CD4-positive, CD25-positive, alpha-beta regulatory T cell (primary cell): ENCODE measurements around the gene ACAP1. TPM values are rescaled to one million over a fixed set of nuclear protein-coding genes. Genes with fewer than 3 reads are reported as not detected.

Experiments
- ATAC-seq, 2 donors: fragments of 150-1000 bp; cut with Tn5 transposase; one replicate each; pipeline ENCODE4 v1.10.0; 2021; ENCODE audit warnings: low read depth in 2 of 2, moderate number of reproducible peaks in 2 of 2, moderate library complexity in 1 of 2
- DNase-seq, 3 donors: peaks; one replicate each; pipeline versions ENCODE4 v3.0.0 to v3.0.0-alpha.2; 2012 to 2022; ENCODE audit warnings: mixed read lengths in 1 of 3
- H3K27ac ChIP-seq: one replicate; pipeline ENCODE4 v1.7.0; 2013; ENCODE audit warnings: mild to moderate bottlenecking, low read length; ENCODE audit not compliant: insufficient read depth, poor library complexity, severe bottlenecking
- H3K27me3 ChIP-seq: one replicate; pipeline ENCODE4 v1.7.0; 2013; ENCODE audit warnings: low read length; ENCODE audit not compliant: control insufficient read depth, insufficient read depth
- H3K36me3 ChIP-seq: one replicate; pipeline ENCODE4 v1.7.0; 2013; ENCODE audit warnings: mild to moderate bottlenecking, low read length, moderate library complexity; ENCODE audit not compliant: control insufficient read depth, insufficient read depth
- H3K4me1 ChIP-seq: 2 replicates; pipeline ENCODE4 v1.7.0; 2013; ENCODE audit warnings: mild to moderate bottlenecking, low read length; ENCODE audit not compliant: insufficient read depth, control insufficient read depth, poor library complexity, severe bottlenecking
- H3K4me3 ChIP-seq: one replicate; pipeline ENCODE4 v1.7.0; 2013; ENCODE audit warnings: low read depth, mild to moderate bottlenecking, low read length, moderate library complexity
- H3K9me3 ChIP-seq, 2 experiments: 1 replicate in 1 of 2; 2 replicates in 1 of 2; pipeline ENCODE4 v1.7.0; 2013; ENCODE audit warnings: low read length in 2 of 2, mild to moderate bottlenecking in 1 of 2, moderate library complexity in 1 of 2; ENCODE audit not compliant: control insufficient read depth in 2 of 2
- H3K27ac Mint-ChIP-seq, 3 donors: one replicate each; pipeline ENCODE4 v1.8.0; 2020 to 2022; ENCODE audit warnings: mild to moderate bottlenecking in 3 of 3, mixed read lengths in 3 of 3, moderate library complexity in 2 of 3
- H3K27me3 Mint-ChIP-seq: one replicate; pipeline ENCODE4 v1.8.0; 2022; ENCODE audit warnings: mild to moderate bottlenecking, mixed read lengths
- H3K36me3 Mint-ChIP-seq: one replicate; pipeline ENCODE4 v1.8.0; 2020; ENCODE audit warnings: mixed read lengths
- H3K4me1 Mint-ChIP-seq, 4 donors: one replicate each; pipeline ENCODE4 v1.8.0; 2020 to 2022; ENCODE audit warnings: mixed read lengths in 4 of 4, mild to moderate bottlenecking in 1 of 4
- H3K4me3 Mint-ChIP-seq, 4 donors: one replicate each; pipeline ENCODE4 v1.8.0; 2020 to 2022; ENCODE audit warnings: mild to moderate bottlenecking in 4 of 4, mixed read lengths in 4 of 4, moderate library complexity in 3 of 4
- H3K9me3 Mint-ChIP-seq, 7 donors: one replicate each; pipeline ENCODE4 v1.8.0; 2020 to 2022; ENCODE audit warnings: mixed read lengths in 7 of 7, mild to moderate bottlenecking in 3 of 7, moderate library complexity in 2 of 7
- polyA plus RNA-seq, 4 donors: library from polyadenylated mRNA; unstranded; fragments of 300-500 nt; fragmentation: Illumina TruSeq; gene quantifications; one replicate each; pipeline ENCODE4 v1.2.3, GENCODE V29; 2021
- total RNA-seq: library from RNA; stranded (reverse); gene quantifications from one replicate; pipeline ENCODE4 v1.2.3, GENCODE V29; 2022

Gene ACAP1, protein sequence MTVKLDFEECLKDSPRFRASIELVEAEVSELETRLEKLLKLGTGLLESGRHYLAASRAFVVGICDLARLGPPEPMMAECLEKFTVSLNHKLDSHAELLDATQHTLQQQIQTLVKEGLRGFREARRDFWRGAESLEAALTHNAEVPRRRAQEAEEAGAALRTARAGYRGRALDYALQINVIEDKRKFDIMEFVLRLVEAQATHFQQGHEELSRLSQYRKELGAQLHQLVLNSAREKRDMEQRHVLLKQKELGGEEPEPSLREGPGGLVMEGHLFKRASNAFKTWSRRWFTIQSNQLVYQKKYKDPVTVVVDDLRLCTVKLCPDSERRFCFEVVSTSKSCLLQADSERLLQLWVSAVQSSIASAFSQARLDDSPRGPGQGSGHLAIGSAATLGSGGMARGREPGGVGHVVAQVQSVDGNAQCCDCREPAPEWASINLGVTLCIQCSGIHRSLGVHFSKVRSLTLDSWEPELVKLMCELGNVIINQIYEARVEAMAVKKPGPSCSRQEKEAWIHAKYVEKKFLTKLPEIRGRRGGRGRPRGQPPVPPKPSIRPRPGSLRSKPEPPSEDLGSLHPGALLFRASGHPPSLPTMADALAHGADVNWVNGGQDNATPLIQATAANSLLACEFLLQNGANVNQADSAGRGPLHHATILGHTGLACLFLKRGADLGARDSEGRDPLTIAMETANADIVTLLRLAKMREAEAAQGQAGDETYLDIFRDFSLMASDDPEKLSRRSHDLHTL
- 723 TPM for total RNA-seq
- polyA plus RNA-seq, result 100 to 1,000 TPM; 194 to 259 (median 213) TPM

DNA sequence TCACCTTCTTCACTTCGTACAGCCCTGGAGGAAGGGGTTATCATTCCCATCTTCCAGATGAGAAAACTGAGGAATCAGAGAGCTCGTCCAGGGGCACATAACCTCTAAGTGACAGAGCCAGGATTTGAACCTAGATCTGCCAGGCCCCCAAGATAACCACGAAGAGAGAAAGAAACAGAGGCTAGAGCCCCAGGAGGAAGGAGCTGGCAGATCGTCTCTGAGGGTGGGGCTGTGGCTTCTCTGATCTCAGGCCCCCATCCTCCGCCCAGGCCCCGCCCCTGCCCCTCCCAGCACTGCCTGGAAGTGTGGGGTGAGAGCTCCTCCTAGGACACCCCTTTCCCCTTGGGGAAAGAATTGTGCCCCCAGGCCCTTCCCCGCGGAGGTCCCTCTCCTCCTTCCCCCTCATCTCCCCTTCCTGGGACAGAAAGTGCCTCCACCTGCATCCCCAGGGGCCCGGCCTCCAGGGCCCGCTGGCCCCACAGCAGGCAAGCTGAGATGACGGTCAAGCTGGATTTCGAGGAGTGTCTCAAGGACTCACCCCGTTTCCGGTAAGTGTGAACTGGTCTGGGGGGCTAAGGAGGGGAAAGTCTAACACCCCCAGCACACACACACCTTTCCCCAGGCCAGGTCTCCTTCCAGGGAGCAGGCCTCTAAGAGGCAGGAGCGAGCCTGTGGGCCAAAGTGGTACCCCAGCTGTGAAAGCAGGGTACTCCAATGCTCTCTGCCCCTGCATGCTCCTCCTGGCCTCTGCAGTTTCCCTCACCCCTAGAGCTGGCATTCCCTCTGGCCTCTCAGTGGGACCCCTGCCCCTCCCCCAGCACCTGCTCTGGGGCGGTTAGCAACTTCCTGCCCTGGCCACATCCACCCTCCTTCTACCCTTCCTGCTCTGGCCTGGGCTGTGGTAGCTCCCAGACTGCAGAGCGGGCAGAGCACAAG, at the start of gene ACAP1:
Gene ACAP1 (plus strand): TSS at position 290 of the 936 bp plus-strand sequence. CDS start 206 bp downstream, at position 496.
- Mint-ChIP-seq H3K9me3 (no peaks in the 10 kb centered on the region), H3K4me1 (peaks cover 9 to 86% (median 35%) of the 10 kb centered on the region in 4 donors), H3K4me3 (peak within 1 kb of the TSS; percentile 94 to 99 (median 96)), H3K27me3 (no peaks in the 10 kb centered on the region), H3K36me3 (peaks cover 16% of the 10 kb centered on the region), H3K27ac (peak within 1 kb of the TSS; percentile 93 to 98 (median 96))
- peaks cover 69% of the 10 kb centered on the region for H3K4me1 ChIP-seq
- no peaks in the 10 kb centered on the region for H3K9me3 ChIP-seq
- peak within 1 kb of the TSS; percentile 78 for H3K27ac ChIP-seq
- no peaks in the 10 kb centered on the region for H3K27me3 ChIP-seq
- peak; percentile 94 for ATAC-seq
- peak; percentile 77 to 93 (median 79) for DNase-seq
- H3K4me3 ChIP-seq, result peak within 1 kb of the TSS; percentile 90
- peaks cover 19% of the 10 kb centered on the region for H3K36me3 ChIP-seq

GRCh38 chr17:7289256-7290032, 46.9 kb upstream of the ACAP1 start:
- ATAC-seq (no peak), DNase-seq (no peak)
- Histone ChIP-seq H3K27me3 (peaks cover 11% of the 10 kb centered on the region), H3K4me3 (no peak overlapping the region), H3K9me3 (no peaks in the 10 kb centered on the region), H3K27ac (no peak overlapping the region), H3K36me3 (no peaks in the 10 kb centered on the region), H3K4me1 (peaks cover 9% of the 10 kb centered on the region)
- H3K36me3 Mint-ChIP-seq, result peaks cover 3% of the 10 kb centered on the region
- peaks cover 0 to 1% (median 0%) of the 10 kb centered on the region in 7 donors for H3K9me3 Mint-ChIP-seq
- H3K27ac Mint-ChIP-seq, result no peak overlapping the region
- H3K4me3 Mint-ChIP-seq, result no peak overlapping the region
- H3K4me1 Mint-ChIP-seq, result peaks cover 0 to 9% (median 5%) of the 10 kb centered on the region in 4 donors
- peaks cover 46% of the 10 kb centered on the region for H3K27me3 Mint-ChIP-seq

GRCh38 chr17:7290166-7290565, 46.2 kb upstream of the ACAP1 start:
- no peak for ATAC-seq
- Mint-ChIP-seq H3K4me1 (peaks cover 1 to 13% (median 5%) of the 10 kb centered on the region in 4 donors), H3K27me3 (peaks cover 46% of the 10 kb centered on the region), H3K36me3 (peaks cover 3% of the 10 kb centered on the region), H3K27ac (no peak overlapping the region), H3K4me3 (no peak overlapping the region), H3K9me3 (peaks cover 0 to 1% (median 0%) of the 10 kb centered on the region in 7 donors)
- Histone ChIP-seq H3K27ac (no peak overlapping the region), H3K27me3 (peaks cover 11% of the 10 kb centered on the region), H3K9me3 (no peaks in the 10 kb centered on the region), H3K4me1 (peaks cover 16% of the 10 kb centered on the region), H3K4me3 (no peak overlapping the region), H3K36me3 (no peaks in the 10 kb centered on the region)
- no peak for DNase-seq

- Mint-ChIP-seq H3K36me3 (peaks cover 3% of the 10 kb centered on the region), H3K4me1 (peaks cover 4 to 18% (median 6%) of the 10 kb centered on the region in 4 donors), H3K27ac (no peak overlapping the region), H3K9me3 (peaks cover 0 to 1% (median 0%) of the 10 kb centered on the region in 7 donors), H3K27me3 (peaks cover 52% of the 10 kb centered on the region), H3K4me3 (no peak overlapping the region)
- DNase-seq (no peak), ATAC-seq (no peak)
- Histone ChIP-seq H3K27ac (no peak overlapping the region), H3K4me1 (peaks cover 21% of the 10 kb centered on the region), H3K4me3 (no peak overlapping the region), H3K27me3 (peaks cover 11% of the 10 kb centered on the region), H3K9me3 (no peaks in the 10 kb centered on the region), H3K36me3 (no peaks in the 10 kb centered on the region)
Measured at GRCh38 chr17:7290685-7291084, 45.6 kb upstream of the ACAP1 start.

DNA sequence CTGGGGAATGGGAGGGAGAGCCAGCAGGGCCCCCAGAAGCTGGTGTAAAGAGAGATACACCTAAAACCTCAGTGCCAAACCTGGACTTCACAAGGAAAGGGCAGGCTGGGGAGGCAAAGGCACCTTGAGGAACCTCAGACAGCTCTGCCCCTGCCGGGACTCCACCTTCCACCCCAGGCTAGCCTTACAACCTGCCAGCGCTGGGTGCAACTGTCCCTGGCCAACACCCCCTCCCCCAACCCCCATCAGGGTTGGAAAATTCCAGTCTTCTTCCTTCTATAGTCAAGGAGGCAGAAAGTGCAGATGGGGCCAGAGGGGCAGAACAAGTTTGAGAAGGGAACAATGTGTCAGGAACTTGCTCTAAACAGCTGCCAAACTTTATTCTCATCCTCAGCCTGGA, 44.1 kb upstream of the ACAP1 start:
- peaks cover 10% of the 10 kb centered on the region for H3K27me3 ChIP-seq
- no peak overlapping the region for H3K27ac Mint-ChIP-seq
- H3K27me3 Mint-ChIP-seq, result peaks cover 55% of the 10 kb centered on the region

GRCh38 chr17:7292729-7293128, 43.6 kb upstream of the ACAP1 start:
- no peak overlapping the region for H3K27ac ChIP-seq
- no peaks in the 10 kb centered on the region for H3K36me3 ChIP-seq
- no peaks in the 10 kb centered on the region for H3K9me3 Mint-ChIP-seq
- peaks cover 3% of the 10 kb centered on the region for H3K36me3 Mint-ChIP-seq
- H3K27me3 Mint-ChIP-seq, result peaks cover 50% of the 10 kb centered on the region
- H3K4me1 ChIP-seq, result peaks cover 31% of the 10 kb centered on the region
- no peaks in the 10 kb centered on the region for H3K9me3 ChIP-seq
- no peak for ATAC-seq
- H3K27ac Mint-ChIP-seq, result no peak overlapping the region
- DNase-seq, result no peak
- H3K4me3 Mint-ChIP-seq, result peak overlapping the region in 2 of 4 donors; percentile 38 to 57
- peaks cover 10% of the 10 kb centered on the region for H3K27me3 ChIP-seq
- H3K4me3 ChIP-seq, result no peak overlapping the region
- H3K4me1 Mint-ChIP-seq, result peaks cover 4 to 27% (median 9%) of the 10 kb centered on the region in 4 donors

More for the DNA sequence above, 44.1 kb upstream of the ACAP1 start:
- Mint-ChIP-seq H3K4me3 (peak overlapping the region in 2 of 4 donors; percentile 15 to 32), H3K36me3 (peaks cover 3% of the 10 kb centered on the region), H3K4me1 (peaks cover 4 to 27% (median 9%) of the 10 kb centered on the region in 4 donors), H3K9me3 (no peaks in the 10 kb centered on the region)
- Histone ChIP-seq H3K9me3 (no peaks in the 10 kb centered on the region), H3K4me1 (peaks cover 31% of the 10 kb centered on the region), H3K4me3 (no peak overlapping the region), H3K36me3 (no peaks in the 10 kb centered on the region), H3K27ac (no peak overlapping the region)
- ATAC-seq, result no peak
- DNase-seq, result no peak
